Measurements from ENCODE around the gene PSMA5. TPM values are rescaled to one million over a fixed set of nuclear protein-coding genes. Genes with fewer than 3 reads are reported as not detected.

PSMA5 gene
- total RNA-seq, 2 donors from 2014 or later, result 24.6 to 31.8 TPM

DNA sequence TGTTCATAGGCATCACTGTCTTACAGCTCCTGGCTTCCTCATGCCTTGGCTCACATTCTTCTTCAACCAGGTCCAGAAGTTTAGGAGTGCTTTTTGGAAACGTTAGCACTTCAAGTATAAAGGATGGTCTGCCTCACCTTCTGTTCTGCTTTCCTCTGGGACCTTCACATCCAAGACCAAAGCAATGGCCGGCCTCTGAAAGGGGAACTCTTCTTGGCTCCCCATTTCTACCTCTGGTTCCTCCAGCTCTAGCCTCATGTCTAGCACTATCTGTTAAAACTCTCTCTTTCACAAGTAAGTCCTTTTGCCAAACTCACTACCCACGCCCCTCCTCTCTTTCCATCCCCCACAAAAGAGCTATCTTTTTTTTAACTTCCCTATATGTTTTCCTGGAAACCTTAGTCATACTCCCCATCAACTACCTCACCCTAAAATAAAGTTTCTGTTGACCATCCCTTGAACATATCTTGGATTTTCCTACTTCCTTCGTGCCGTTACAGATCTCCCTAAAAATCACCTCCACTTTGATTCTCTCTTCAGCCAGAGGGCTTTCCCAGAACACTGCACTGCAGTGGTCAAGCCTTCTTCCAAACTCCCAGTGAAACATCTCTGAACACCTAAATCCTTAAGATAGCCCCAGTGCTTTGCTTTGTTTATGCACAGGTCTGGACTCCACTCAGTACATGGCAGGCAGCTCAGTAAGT lies 36.5 kb downstream of the PSMA5 start:
- 83% methylated on average over 5 of the region's 5 CpGs for WGBS
- Histone ChIP-seq H3K9me3 (no peaks in the 10 kb centered on the region), H3K4me1 (replicated peaks) (peaks cover 6% of the 10 kb centered on the region), H3K27me3 (replicated peaks; ENCODE audit: insufficient read depth) (no peaks in the 10 kb centered on the region), H3K36me3 (no peaks in the 10 kb centered on the region), H3K27ac (peak overlapping the region in 1 of 2 donors; percentile 78), H3K4me3 (no peak overlapping the region)
- intact Hi-C loops (cut with DNase I), result no loop called here
- no peak for DNase-seq (ENCODE audit: low spot score)
- TF ChIP-seq POLR2AphosphoS5 (IDR thresholded peaks at IDR 0.05), result no peak
- no peak for TF ChIP-seq POLR2A (IDR thresholded peaks at IDR 0.05)
- TF ChIP-seq CTCF (IDR thresholded peaks at IDR 0.05), result no peak

GRCh38 chr1:109388884-109389637 lies 37.2 kb downstream of the PSMA5 start:
- H3K27me3 ChIP-seq (replicated peaks; ENCODE audit: insufficient read depth), result no peaks in the 10 kb centered on the region
- intact Hi-C loops (cut with DNase I), result no loop called here
- no peak for DNase-seq (ENCODE audit: low spot score)
- no peaks in the 10 kb centered on the region for H3K9me3 ChIP-seq
- H3K4me1 ChIP-seq (replicated peaks), result peaks cover 6% of the 10 kb centered on the region
- 68% methylated on average over 7 of the region's 7 CpGs for WGBS
- no peak overlapping the region for H3K4me3 ChIP-seq
- TF ChIP-seq POLR2A (IDR thresholded peaks at IDR 0.05), result no peak
- no peak for TF ChIP-seq POLR2AphosphoS5 (IDR thresholded peaks at IDR 0.05)
- no peak for TF ChIP-seq CTCF (IDR thresholded peaks at IDR 0.05)
- H3K27ac ChIP-seq, result no peak overlapping the region
- no peaks in the 10 kb centered on the region for H3K36me3 ChIP-seq

- no peak for DNase-seq (ENCODE audit: low spot score)
- 89% methylated on average over 5 of the region's 5 CpGs for WGBS
- Histone ChIP-seq H3K4me3 (no peak overlapping the region), H3K27ac (no peak overlapping the region), H3K27me3 (replicated peaks; ENCODE audit: insufficient read depth) (no peaks in the 10 kb centered on the region), H3K9me3 (no peaks in the 10 kb centered on the region), H3K36me3 (no peaks in the 10 kb centered on the region), H3K4me1 (replicated peaks) (peaks cover 6% of the 10 kb centered on the region)
- no peak for TF ChIP-seq CTCF (IDR thresholded peaks at IDR 0.05)
- TF ChIP-seq POLR2AphosphoS5 (IDR thresholded peaks at IDR 0.05), result no peak
- no peak for TF ChIP-seq POLR2A (IDR thresholded peaks at IDR 0.05)
- intact Hi-C loops (cut with DNase I), result no loop called here
Observed at GRCh38 chr1:109388208-109388711, 38.0 kb downstream of the PSMA5 start.

- H3K27ac ChIP-seq, result peak overlapping the region; percentile 2 to 12
- H3K9me3 ChIP-seq, result no peaks in the 10 kb centered on the region
- no peaks in the 10 kb centered on the region for H3K27me3 ChIP-seq (replicated peaks; ENCODE audit: insufficient read depth)
- DNase-seq (ENCODE audit: low spot score), result no peak
- no peak for TF ChIP-seq POLR2AphosphoS5 (IDR thresholded peaks at IDR 0.05)
- no peak for TF ChIP-seq POLR2A (IDR thresholded peaks at IDR 0.05)
- TF ChIP-seq CTCF (IDR thresholded peaks at IDR 0.05), result no peak
- 93% methylated on average over 2 of the region's 2 CpGs for WGBS
- no peak overlapping the region for H3K4me3 ChIP-seq
- no peaks in the 10 kb centered on the region for H3K4me1 ChIP-seq (replicated peaks)
- intact Hi-C loops (cut with DNase I), result no loop called here
- no peaks in the 10 kb centered on the region for H3K36me3 ChIP-seq
Observed at GRCh38 chr1:109386054-109386717, 40.1 kb downstream of the PSMA5 start.

Measured in prostate gland (tissue), 2 donors.